ENCODE results near the gene FGF2.
A peak's percentile ranks its signal among the peaks of the same experiment; 100 is the strongest.
"Not testable (repeated sequence)": the region's sequence is repeated elsewhere in the genome, so short reads cannot be mapped to it uniquely, and the experiment has no call there.

FGF2 gene

DNA sequence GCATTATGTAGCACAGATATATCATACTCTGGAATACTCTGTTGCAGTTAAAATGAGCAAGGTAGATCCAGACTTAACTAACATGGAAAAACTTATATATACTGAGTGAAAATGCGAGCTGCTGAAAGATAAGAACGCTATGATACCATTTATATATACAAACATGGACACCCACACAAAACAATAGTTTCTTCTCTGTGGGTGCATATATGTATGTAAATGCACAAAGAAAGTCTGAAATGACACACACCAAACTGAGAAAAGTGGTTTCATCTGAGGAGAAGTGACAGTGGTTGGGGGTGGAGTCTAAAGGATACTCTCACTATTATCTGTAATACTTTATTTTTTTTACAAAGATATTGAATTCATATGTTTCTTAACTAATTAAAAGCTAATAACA is 12.2 kb upstream of the FGF2 start:
- no peak for DNase-seq

DNA sequence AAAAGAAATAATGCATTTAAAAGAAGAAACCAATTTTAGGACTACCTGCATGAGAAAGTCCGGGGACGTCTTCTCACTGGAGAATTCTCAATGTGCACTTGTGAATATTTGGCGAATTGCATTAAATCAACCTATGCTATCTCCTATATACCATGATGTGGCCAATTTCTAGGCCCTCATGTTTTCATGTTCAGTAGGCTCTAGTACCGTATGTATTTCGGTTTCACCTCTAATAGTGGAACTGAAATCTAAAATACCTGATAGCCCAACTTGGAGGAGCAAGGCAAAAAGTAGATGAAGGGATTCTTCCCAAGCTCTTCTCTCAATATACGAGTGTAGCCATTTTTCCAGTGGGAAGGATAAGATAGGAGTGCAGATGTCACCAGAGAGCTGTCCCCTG is 11.4 kb upstream of the FGF2 start:
- DNase-seq, result no peak

DNA sequence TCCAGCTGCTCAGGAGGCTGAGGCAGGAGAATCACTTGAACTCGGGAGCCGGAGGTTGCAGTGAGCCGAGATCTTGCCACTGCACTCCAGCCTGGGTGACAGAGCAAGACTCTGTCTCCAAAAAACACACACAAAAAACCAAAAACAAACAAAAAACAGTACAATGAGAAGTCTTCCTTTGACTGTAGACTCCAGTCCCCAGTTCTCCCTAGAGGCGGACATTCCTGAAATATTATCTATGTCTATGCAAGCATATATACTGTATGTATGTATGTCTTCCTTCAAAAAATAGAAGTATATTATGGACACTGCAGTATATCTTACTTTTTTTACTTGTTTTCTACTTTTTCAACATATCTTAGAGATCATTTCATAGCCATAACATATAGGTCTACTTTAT is 10.2 kb upstream of the FGF2 start:
- DNase-seq, result no peak

DNA sequence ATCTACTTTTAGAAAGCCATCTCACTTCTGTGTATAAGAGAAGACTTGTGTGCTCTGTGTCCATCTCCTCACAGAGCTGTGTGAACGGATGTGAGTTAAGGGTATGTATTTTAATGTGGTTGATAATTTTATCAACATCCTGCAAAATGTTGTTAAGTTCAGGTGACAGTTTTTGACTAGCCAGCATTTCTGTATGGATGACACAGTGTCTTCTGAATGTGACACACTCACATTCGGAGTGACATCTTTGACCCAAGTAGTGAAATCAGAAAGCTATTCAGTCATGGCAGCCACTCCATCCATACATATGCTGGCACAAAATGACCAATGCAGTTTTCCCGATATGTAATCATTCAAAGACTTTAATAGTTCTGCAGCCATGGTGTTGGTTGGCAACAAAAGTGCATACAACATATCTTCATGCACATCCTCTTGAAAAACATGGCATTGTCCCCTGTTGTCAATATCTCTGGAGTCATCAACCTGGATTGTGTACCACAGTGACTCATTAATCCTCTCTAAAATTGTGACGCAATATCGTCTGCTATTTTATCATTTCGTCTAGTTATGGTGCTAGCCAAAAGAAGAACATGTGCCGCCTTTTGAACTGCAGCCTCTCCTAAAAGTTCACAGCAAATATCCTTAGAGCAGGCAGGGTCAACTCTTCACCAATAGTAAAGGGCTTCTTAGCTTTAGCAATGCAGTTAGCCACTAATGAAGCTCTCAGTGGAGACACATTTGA is 6.8 kb upstream of the FGF2 start:
- DNase-seq, result no peak

DNA sequence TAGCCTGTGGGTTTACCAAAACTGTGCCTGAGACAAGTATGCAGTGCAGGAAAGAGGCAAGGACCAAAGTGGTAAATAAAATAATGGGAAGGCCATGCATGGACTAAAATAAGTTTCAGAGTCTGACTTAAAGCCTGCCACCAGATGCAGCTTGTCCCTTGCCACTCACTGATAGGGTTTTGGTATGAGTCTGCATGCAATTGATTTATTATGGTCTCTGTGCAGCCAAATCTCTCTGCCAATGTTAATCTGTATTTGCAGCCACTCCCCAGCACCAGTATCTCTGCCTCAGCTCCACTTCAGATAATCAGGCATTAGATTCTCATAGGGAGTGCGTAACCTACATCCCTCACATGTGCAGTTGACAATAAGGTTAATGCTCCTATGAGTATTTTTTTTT is 5.5 kb upstream of the FGF2 start:
- DNase-seq, result no peak

DNA sequence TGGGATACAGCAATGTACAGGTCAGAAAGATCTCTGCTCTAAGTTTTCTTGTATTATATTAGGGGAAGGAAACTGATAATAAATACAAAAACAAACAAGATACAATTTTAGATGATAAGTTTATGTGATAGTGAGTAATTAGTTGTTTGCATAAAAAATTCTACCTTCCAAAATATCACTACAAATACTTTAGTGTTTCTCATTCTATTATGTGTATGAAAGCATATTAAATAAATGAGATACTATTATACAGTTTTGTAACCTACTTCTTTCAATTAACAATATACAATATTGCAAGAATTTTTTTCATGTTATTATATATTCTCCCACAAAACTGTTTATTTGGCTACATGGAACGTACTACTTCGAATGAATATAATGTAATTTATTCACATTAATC is 4.2 kb upstream of the FGF2 start:
- DNase-seq, result no peak

DNA sequence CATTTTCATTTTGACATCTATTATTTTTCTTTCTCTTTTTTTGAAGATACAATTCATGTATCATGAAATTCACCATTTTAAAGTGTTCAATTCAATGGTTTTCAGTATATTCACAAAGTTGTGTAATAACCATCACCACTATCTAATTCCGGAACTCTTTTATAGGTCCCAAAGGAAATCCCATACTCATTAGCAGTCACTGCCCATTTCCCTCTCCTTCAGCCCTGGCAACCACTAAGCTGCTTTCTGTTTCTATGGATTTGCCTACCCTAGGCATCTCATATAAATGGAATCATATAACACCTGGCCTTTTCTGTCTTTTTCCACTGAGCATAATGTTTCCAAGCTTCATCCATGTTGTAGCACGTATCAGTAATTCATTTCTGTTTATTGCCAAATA is 3.2 kb upstream of the FGF2 start:
- DNase-seq, result no peak

DNA sequence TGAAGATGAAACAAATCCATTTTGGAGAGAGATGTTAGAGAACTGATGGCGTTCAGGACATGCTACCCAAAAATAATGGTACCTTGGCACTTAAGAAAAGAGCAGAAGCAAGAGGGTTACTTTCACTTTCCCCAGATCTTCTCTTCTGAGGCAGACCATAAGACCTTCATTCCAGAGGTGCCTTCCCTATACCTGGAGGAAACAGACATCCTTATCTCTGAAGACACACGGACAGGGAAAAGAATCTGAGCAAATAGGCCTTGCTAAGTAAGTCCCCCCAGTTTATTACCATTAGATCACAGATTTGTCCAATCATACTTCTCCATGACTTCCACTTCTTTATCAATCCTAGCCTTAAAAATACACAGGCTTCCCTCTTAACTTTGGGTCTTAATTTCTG is 2.0 kb upstream of the FGF2 start:
- no peak for DNase-seq

DNA sequence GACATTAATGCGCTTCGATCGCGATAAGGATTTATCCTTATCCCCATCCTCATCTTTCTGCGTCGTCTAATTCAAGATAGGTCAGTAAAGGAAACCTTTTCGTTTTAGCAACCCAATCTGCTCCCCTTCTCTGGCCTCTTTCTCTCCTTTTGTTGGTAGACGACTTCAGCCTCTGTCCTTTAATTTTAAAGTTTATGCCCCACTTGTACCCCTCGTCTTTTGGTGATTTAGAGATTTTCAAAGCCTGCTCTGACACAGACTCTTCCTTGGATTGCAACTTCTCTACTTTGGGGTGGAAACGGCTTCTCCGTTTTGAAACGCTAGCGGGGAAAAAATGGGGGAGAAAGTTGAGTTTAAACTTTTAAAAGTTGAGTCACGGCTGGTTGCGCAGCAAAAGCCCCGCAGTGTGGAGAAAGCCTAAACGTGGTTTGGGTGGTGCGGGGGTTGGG is 528 bp upstream of the FGF2 start:
- DNase-seq, result no peak

DNA sequence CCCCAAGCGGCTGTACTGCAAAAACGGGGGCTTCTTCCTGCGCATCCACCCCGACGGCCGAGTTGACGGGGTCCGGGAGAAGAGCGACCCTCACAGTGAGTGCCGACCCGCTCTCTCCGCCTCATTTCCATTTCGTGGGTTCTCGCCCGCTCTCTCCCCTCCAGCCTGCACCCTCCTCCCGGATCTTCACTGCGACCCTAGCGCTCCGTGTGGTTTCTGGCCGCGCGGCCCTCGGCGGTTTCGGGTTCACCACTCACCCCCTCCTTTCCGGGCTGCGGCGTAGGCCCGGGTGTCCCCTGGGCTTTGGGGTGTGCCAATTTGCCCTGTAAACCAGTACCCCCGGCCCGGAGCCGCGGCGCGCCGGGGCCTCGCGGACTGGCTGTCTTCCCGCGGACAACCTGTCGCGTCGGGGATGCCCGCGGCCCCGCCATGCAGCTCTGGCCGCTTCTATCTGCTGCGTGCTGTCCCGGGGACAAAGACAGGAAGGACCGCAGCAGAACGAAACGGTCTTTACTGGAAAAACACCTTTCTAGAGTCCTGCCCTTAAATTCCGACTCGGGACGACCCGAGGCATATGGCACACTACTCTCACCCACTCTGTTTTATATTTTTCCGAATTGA is 737 bp downstream of the FGF2 start:
- DNase-seq, result no peak

DNA sequence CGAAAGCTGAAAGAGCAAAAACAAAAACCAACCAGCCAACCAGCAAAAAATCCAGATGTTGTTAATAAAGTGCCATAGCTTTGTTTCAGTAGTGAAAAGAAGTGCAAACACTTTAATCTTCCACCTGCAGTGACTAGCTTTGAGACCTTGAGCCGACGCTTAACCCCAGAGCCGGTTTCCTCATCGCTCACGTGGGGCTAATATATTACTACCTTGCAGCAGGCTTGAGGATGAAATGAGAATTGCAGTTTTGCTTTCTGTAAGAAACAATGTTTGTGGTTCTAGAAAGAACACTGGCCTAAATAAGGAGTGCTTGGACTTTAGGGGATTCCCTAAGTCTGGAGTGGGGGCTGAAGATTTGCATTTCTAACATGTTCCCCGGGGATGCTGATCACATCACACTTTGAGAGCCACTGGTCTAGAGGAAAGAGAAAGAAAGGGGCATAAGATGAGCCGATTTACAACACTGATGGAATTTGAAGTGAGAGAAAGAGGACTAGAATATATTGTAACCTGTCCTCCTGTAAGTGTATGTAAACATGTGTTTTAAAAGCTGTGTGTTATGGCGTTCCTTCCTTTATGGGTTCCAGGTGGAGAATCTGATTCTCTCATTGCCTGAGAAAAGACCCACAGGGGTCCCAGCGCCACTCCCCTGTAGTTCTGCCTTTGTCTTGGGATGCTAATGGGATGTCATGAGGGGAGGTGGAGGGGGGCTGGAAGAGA is 1.4 kb downstream of the FGF2 start:
- peak; percentile 29 for DNase-seq

DNA sequence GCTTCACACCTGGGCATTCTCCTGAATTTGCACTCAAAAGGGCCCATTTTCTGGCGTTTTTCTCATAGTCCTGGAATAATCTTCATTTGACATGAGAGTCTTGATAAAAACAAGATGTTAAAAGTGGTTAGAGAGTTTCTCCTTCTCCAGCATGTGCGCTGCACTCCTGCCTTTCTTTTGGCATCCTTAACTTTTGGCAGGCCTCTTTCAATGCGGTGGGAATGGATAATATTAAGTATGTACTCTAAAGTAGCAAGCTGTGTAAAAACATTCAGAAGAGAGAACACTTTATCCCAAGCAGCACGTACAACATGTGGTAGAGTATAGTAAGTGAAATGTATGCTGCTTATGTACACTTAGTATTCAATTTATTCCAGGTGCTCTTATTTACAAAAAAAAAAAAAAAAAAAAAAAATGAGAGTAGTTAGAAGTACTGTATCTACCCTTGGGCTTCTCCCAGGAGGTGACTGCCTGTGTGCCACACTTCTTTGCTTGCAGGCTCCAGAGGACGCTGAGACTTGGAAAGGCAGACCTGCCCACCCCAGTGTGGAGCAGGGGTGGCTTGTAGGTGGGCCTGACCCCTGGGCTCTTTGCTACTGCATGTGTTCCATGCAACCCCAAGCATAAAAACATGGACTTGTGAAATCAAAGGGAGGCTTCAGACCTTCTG is 3.9 kb downstream of the FGF2 start:
- DNase-seq, result no peak

DNA sequence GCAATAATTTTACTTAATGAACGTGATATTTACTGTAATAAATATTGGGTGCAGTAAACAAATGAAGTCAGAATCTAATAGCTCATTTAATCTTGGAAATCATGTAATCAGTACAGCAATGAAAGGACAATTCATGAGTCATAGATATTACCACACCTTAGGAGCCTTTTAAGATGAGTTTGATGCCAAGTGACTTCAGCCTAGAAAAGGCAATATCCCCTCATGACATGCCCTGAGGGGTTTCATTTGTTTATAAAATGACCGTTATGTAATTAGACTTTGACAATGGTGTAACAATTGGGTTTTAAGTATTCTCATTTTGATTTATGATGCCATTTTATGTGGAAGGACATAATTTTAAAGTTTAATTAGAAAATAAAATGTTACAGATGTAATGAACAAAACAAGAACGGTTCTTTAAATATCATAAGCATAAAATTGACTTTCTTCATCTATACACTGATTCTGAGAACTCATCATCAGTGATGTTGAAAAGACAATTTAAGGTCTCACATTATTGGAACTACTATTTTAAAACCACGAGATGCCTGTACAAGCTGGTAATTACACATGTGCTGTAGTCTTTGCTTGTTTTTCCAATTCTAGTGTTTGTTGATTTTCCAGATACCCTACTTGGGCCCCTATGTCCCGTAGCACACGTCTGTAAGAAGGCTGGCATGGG is 5.0 kb downstream of the FGF2 start:
- DNase-seq, result no peak

DNA sequence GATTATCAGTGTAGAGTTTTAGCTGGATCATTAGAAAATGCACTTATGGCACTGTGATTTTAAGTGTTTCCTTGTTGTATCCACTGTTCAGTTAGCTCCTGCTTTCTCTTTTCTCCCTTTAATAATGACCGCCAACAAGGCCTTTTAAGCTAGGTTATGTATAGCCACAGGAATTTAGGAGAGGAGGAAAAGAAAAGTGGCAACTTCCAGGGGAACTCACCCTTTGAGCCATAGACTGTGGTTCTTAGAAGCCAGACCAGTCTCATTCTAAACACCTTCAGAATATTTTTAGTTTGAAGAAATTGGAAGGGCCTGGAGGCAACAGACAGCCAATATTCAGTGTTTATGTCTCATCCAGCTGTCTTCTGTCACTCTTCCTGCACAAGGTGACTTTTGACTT is 6.1 kb downstream of the FGF2 start:
- DNase-seq, result no peak

DNA sequence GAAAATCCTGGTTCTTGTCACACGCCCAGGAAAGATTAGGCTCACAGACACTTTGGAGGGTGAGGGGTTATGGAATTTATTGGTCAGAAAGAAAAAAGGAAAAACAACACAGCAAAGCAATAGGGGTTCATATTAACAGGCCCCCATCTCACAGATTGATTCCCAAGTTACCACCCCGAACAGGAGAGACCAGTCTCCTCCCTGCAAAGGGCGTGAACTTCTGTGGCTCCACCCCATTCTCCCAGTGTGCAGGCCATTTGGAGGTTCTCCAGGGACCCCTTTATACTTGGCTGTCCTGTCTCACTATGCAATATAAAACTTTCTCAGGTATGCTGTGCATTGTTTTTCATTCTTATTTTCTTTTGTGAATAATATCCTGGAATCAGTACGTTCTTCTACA is 7.4 kb downstream of the FGF2 start:
- DNase-seq, result no peak

DNA sequence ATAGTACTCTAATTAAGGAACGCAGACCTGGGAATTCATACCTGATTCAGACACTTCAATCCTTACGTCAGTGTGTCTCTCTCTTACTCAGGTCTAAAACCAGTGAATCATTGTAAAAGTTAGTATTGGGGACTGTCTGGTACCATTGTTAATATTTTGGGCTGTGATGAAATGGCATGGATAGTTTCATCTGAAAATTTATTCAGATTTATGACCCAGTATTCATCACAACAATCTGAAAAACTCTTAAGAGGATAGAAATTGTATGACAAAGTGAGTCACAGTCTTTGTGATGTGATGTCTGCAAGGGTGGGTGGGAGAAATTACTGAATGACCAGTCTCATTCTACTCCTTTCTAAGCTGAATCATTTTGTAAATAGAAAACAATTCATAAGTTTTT is 10.3 kb downstream of the FGF2 start:
- DNase-seq, result no peak

DNA sequence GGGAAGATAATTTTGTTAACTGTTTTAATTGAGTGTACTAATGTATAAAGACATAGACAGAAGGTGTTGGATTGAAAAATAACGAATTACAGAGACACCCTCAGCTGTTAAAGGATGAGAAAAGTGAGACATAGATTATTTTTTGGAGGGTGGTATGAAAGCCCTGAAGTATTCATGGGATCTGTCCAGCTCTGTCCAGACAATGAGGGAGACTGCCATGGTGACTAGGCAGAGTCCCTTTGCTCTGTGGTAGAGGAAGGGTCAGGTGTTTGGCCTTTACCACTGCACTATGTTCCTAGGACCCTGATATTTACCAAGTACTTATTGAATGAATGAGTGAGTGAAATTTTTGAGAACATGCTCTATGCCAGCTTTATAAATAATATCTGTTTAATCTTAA is 11.4 kb downstream of the FGF2 start:
- DNase-seq, result no peak

DNA sequence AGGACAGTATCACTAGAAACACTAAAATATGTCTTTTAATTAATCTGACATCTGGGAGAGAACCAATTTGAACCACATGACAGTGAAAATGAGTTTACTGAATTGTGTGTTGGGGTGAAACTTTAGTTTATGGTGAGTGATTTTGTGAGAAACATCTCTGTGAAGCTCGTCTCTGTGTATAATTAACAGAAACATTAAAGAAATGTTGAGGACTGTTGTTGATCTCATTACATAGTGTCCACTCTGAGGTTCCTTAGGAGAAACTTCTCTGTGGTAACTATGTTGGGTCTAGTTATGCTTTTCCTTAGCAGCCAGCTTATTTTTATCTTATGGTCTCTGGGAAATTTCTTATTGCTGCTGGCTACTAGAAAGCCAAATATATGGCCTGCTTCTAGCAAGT is 15.8 kb downstream of the FGF2 start:
- no peak for DNase-seq

DNA sequence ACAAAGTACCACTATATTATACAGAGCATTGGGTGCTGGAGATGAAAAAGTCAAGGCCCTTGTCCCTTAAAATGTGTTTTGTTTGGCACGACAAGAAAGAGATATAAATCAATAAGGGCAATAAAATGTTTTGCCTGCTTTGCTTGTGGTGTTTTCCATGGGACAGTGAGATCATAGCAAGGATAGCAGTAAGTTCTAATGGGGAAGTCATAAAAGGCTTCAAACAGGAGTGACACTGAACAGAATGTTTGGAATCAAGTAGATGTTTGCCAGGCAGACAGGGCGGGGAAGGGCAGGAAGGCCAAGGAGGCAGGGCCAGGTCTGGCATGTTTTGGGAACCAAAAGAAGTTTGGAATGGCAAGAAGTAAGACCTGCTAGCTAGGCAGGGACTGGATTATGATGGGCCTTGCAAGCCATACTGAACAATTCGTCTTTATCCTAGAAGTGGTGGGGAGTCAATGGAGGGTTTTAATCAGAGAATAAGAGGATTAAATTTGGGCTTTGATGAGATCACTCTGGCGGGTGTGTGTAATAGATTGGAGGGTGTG is 16.4 kb downstream of the FGF2 start:
- no peak for DNase-seq

DNA sequence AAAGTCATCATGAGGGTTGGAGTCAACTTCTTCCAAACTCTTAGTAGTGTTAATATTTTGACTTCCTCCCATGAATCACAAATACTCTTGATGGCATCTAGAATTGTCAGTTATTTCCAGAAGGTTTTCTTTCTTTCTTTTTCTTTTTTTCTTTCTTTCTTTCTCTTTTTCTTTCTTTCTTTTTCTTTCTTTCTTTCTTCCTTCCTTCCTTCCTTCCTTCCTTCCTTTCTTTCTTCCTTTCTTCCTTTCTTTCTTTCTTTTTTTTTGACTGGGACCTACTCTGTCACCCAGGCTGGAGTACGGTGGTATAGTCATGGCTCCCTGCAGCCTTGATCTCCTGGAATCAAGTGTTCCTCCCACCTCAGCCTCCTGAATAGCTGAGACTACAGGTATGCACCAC is 17.8 kb downstream of the FGF2 start:
- DNase-seq, result not testable (repeated sequence)

DNA sequence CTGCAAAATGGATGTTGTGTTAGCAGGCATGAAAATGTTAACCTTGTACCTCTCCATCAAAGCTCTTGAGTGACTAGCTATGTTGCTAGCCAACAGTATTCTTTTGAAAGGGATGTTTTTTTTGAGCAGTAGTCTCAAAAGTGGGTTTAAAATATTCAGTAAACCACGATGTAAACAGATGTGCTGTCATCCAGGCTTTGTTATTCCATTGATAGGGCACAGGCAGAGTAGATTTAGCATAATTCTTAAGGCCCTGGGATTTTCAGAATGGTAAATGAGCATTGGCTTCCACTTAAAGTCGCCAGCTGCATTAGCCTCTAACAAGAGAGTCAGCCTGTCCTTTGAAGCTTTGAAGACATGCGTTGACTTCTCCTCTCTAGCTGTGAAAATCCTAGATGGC is 18.4 kb downstream of the FGF2 start:
- DNase-seq, result no peak

DNA sequence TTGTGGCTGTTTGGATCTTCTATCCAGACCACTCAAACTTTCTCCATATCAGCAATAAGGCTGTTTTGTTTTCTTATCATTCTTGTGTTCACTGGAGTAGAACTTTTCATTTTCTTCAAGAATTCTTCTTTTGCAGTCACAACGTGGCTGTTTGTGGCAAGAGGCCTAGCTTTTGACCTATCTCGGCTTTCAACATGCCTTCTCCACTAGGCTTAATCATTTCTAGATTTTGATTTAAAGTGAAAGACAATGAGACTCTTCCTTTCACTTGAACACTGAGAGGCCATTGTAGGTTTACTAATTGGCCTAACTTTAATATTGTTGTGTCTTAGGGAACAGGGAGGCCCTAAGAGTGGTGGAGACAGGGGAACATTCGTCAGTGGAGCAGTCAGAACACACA is 19.1 kb downstream of the FGF2 start:
- DNase-seq, result no peak

DNA sequence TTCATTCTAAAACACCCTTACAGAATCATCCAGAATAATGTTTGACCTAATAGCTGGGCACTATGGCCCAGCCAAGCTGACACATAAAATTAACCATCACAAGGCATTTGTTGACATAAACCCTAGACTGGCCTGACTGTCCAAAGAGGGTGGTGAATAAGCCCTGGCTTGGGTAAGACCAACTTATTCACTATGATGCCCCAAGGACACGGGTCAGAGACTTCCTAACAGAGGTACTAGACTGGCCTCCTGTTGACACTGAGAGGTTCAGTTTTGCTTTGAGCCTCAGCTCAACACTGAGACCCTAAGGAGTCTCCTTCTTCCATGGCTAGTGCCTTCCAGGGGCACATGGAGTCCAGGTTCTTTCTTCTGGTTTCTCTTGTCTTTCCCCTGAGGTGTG is 21.3 kb downstream of the FGF2 start:
- DNase-seq, result no peak
